K562 (cell line): ENCODE data around the gene STK36. TPM values are rescaled to one million over a fixed set of nuclear protein-coding genes. Genes with fewer than 3 reads are reported as not detected.

ENCODE experiments used
- CEBPB ChIP-seq: fragments of 450-650 bp; IDR thresholded peaks from 2 replicates; pipeline ENCODE4 v1.6.1; 2016; ENCODE audit warnings: missing genetic modification characterization, missing compliant biosample characterization
- CTCF ChIP-seq, 3 experiments: IDR thresholded peaks in 2 of 3; conservative IDR thresholded peaks in 1 of 3; 2 replicates each; pipeline ENCODE4 v1.5.1; 2011 to 2012; ENCODE audit warnings: low read length in 3 of 3, mild to moderate bottlenecking in 3 of 3, control low read depth in 2 of 3, improper control_type of control experiment in 1 of 3, inconsistent platforms in 1 of 3, low read depth in 1 of 3, mixed read lengths in 1 of 3, moderate library complexity in 1 of 3; ENCODE audit not compliant: insufficient read depth in 2 of 3
- FOXA3 ChIP-seq, 2 experiments: fragments of 450-650 bp in 1 of 2; sonication (generic) in 1 of 2; formaldehyde crosslinking; IDR thresholded peaks in 1 of 2; conservative IDR thresholded peaks in 1 of 2; 2 replicates each; pipeline versions ENCODE4 v1.4.0 to v1.8.0; 2020 to 2022; ENCODE audit warnings: mild to moderate bottlenecking in 2 of 2, missing genetic modification reagents in 1 of 2
- MAX ChIP-seq: sonication (generic); formaldehyde crosslinking; IDR thresholded peaks from 2 replicates; pipeline ENCODE4 v1.9.0; 2022; ENCODE audit warnings: mild to moderate bottlenecking, missing genetic modification reagents
- RAD21 ChIP-seq, 2 experiments: fragments of 250-450 bp in 1 of 2; fragments of 450-650 bp in 1 of 2; sonication (Bioruptor Pico) in 1 of 2; formaldehyde crosslinking in 1 of 2; IDR thresholded peaks in 1 of 2; conservative IDR thresholded peaks in 1 of 2; 2 replicates each; pipeline versions ENCODE4 v1.4.0 to v1.8.0; 2020 to 2022; ENCODE audit warnings: mild to moderate bottlenecking in 2 of 2, moderate library complexity in 1 of 2
- SMARCA5 ChIP-seq: fragments of 450-650 bp; IDR thresholded peaks from 2 replicates; pipeline ENCODE4 v1.6.1; 2016
- STAG1 ChIP-seq: sonication (generic); formaldehyde crosslinking; IDR thresholded peaks from 2 replicates; pipeline ENCODE4 v1.5.0; 2020; ENCODE audit warnings: missing genetic modification reagents, borderline replicate concordance
- polyA plus RNA-seq, 8 experiments: library from polyadenylated mRNA; depleted of rRNA in 4 of 8; stranded (reverse) in 5 of 8; unstranded in 3 of 8; fragments of >200 nt; fragmentation: Nextera tagmentation in 2 of 8; fragmentation: Illumina TruSeq in 1 of 8; extraction: Ambion mirVana in 2 of 8; extraction: Trizol in 1 of 8; gene quantifications; 2 replicates each; pipeline versions ENCODE4 v1.2.1 to v1.2.3, GENCODE V29; 2011 to 2014; ENCODE audit warnings: inconsistent platforms in 1 of 8, missing spikeins in 1 of 8
- total RNA-seq, 7 experiments: library from RNA; depleted of rRNA in 6 of 7; stranded (reverse); fragments of >200 nt in 6 of 7; fragmentation: Illumina TruSeq in 2 of 7; extraction: Trizol in 2 of 7; gene quantifications; 2 replicates each; pipeline versions ENCODE4 v1.2.1 to v1.2.3, GENCODE V29; 2011 to 2021; ENCODE audit warnings: low replicate concordance in 1 of 7

The STK36 gene
- total and polyA plus RNA-seq, 9 of the 15 experiments (the other 6 are each of a cell fraction or from before 2014, with no cell fraction given): 3.5 to 12.4 (median 6.7) TPM

DNA sequence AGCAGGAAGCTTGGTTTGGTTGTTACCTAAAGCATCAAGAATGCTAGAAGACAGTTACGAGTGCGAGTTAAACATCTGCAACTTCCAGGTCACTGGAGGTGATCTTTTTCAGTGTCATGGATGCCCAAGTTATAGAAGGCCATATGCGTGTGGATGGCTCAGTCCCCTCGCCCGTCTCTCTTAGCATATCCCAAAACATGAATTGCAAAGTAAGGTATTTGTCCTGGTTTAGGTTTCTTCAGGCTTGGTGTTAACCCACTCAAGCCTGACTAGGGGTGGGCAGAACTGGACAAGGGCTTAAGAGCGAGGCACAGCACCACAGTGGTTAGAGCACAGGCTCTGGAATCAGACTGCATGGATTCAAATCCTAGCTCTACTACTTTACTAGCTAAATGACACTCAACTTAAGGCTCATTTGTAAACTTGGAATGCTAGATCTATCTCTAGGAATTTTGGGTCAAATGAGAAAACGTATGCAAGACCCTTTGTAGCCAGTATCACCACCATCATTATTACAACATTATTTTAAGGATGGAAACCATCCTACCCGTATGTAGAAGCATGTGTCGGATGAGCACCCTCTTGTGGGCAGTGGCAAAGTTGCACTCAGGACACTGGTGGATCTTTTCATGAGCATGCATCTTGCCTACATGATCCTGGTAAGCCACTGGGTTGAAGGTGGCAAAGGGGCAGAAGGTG lies 23.6 kb upstream of the STK36 start (continued):
- TF ChIP-seq MAX (CRISPR knock-in tag) (0 out of 2 replicates have a peak, but pooled peaks have one; percentile 18), SMARCA5 (no peak), CEBPB (tag) (0 out of 2 replicates have a peak, but pooled peaks have one; percentile 44), RAD21 (CRISPR knock-in tag; conservative IDR thresholded peaks at IDR 0.05 in 1 of 2, IDR thresholded peaks at IDR 0.05 in 1 of 2) (peak; percentile 33 to 51), FOXA3 (CRISPR knock-in tag; conservative IDR thresholded peaks at IDR 0.05 in 1 of 2, IDR thresholded peaks at IDR 0.05 in 1 of 2) (no peak), CTCF (IDR thresholded peaks at IDR 0.05 in 2 of 3, conservative IDR thresholded peaks at IDR 0.05 in 1 of 3; ENCODE audit: insufficient read depth in 2 of 3, low read depth in 1 of 3, low read length in 3 of 3) (peak; percentile 62 to 82 (median 68)), STAG1 (CRISPR knock-in tag) (peak; percentile 61; the same call in 1 of the 2 replicates)
